Endodermal cell (in vitro differentiated cells): ENCODE data around the gene COL24A1. TPM values are rescaled to one million over a fixed set of nuclear protein-coding genes. Genes with fewer than 3 reads are reported as not detected.
A peak's percentile ranks its signal among the peaks of the same experiment; 100 is the strongest.
"Not testable (repeated sequence)": the region's sequence is repeated elsewhere in the genome, so short reads cannot be mapped to it uniquely, and the experiment has no call there.

Experiments used
- DNase-seq: peaks from one replicate; pipeline ENCODE4 v3.0.0-alpha.2; 2017
- H3K27ac ChIP-seq: 2 replicates; pipeline ENCODE4 v1.5.1; 2013; ENCODE audit warnings: mild to moderate bottlenecking, low read depth, low read length, moderate library complexity
- H3K27me3 ChIP-seq: 2 replicates; pipeline ENCODE4 v1.6.1; 2013; ENCODE audit warnings: mild to moderate bottlenecking, low read length, moderate library complexity; ENCODE audit not compliant: insufficient read depth, control insufficient read depth, poor library complexity, severe bottlenecking
- H3K36me3 ChIP-seq: 2 replicates; pipeline ENCODE4 v1.7.0; 2013; ENCODE audit warnings: mild to moderate bottlenecking, low read length, moderate library complexity; ENCODE audit not compliant: control insufficient read depth, insufficient read depth
- H3K4me1 ChIP-seq: one replicate; pipeline ENCODE4 v1.7.0; 2013; ENCODE audit warnings: low read length; ENCODE audit not compliant: control insufficient read depth, insufficient read depth
- H3K4me3 ChIP-seq: 2 replicates; pipeline ENCODE4 v1.5.1; 2013; ENCODE audit warnings: mild to moderate bottlenecking, low read length, moderate library complexity
- H3K9ac ChIP-seq: 2 replicates; pipeline ENCODE4 v1.6.1; 2013; ENCODE audit warnings: mild to moderate bottlenecking, low read length, moderate library complexity; ENCODE audit not compliant: poor library complexity, severe bottlenecking; ENCODE audit errors: extremely low read depth
- H3K9me3 ChIP-seq: 2 replicates; pipeline ENCODE4 v1.6.1; 2013; ENCODE audit warnings: mild to moderate bottlenecking, low read length, moderate library complexity; ENCODE audit not compliant: control insufficient read depth
- H3K27ac Mint-ChIP-seq: 2 replicates; pipeline ENCODE4 v1.8.0; 2020; ENCODE audit warnings: mixed read lengths
- H3K27me3 Mint-ChIP-seq: 2 replicates; pipeline ENCODE4 v1.8.0; 2021; ENCODE audit warnings: mild to moderate bottlenecking, mixed read lengths; ENCODE audit not compliant: insufficient read depth
- H3K36me3 Mint-ChIP-seq: 2 replicates; pipeline ENCODE4 v1.8.0; 2020; ENCODE audit warnings: low read depth, mixed read lengths
- H3K4me1 Mint-ChIP-seq: 2 replicates; pipeline ENCODE4 v1.8.0; 2020; ENCODE audit warnings: mixed read lengths
- H3K4me3 Mint-ChIP-seq: 2 replicates; pipeline ENCODE4 v1.8.0; 2020; ENCODE audit warnings: mild to moderate bottlenecking, moderate library complexity, mixed read lengths
- H3K9me3 Mint-ChIP-seq: 2 replicates; pipeline ENCODE4 v1.8.0; 2020; ENCODE audit warnings: mild to moderate bottlenecking, mixed read lengths
- WGBS, 2 experiments: methylation state at CpG; one replicate each; pipeline versions ENCODE4 v1.1.5 to v1.1.7; 2013; ENCODE audit warnings: missing lambda C conversion rate in 2 of 2, mixed read lengths in 1 of 2; ENCODE audit not compliant: insufficient coverage in 1 of 2, insufficient read length in 1 of 2; 5-methylcytosine and 5-hydroxymethylcytosine counted together
- total RNA-seq, 2 donors: library from RNA; stranded (reverse); fragmentation: NEBNext Ultra II Directional in 1 of 2; extraction: Animal tissue kit (Norgen Biotek cat#: 25700) in 1 of 2; gene quantifications; 2 replicates in 1 of 2; 3 replicates in 1 of 2; pipeline ENCODE4 v1.2.1, GENCODE V29; 2021
- TF ChIP-seq, protein P1 (sequence below): fragments of 200-600 bp; sonication (generic); conservative IDR thresholded peaks from 2 replicates; pipeline ENCODE4 v1.5.0; 2021; ENCODE audit warnings: antibody characterized with exemption, mild to moderate bottlenecking

COL24A1 gene
- total RNA-seq, 2 donors from 2014 or later = 0.84 to 0.95 TPM

- Mint-ChIP-seq H3K27me3 (no peaks in the 10 kb centered on the region), H3K9me3 (no peaks in the 10 kb centered on the region), H3K4me3 (no peak overlapping the region), H3K27ac (no peak overlapping the region), H3K4me1 (no peaks in the 10 kb centered on the region), H3K36me3 (no peaks in the 10 kb centered on the region)
- no peak for DNase-seq
- Histone ChIP-seq H3K4me3 (no peak overlapping the region), H3K27ac (no peak overlapping the region), H3K4me1 (no peaks in the 10 kb centered on the region), H3K27me3 (peaks cover 5% of the 10 kb centered on the region), H3K36me3 (no peaks in the 10 kb centered on the region), H3K9ac (no peak overlapping the region), H3K9me3 (no peaks in the 10 kb centered on the region)
- TF ChIP-seq, protein P1, sequence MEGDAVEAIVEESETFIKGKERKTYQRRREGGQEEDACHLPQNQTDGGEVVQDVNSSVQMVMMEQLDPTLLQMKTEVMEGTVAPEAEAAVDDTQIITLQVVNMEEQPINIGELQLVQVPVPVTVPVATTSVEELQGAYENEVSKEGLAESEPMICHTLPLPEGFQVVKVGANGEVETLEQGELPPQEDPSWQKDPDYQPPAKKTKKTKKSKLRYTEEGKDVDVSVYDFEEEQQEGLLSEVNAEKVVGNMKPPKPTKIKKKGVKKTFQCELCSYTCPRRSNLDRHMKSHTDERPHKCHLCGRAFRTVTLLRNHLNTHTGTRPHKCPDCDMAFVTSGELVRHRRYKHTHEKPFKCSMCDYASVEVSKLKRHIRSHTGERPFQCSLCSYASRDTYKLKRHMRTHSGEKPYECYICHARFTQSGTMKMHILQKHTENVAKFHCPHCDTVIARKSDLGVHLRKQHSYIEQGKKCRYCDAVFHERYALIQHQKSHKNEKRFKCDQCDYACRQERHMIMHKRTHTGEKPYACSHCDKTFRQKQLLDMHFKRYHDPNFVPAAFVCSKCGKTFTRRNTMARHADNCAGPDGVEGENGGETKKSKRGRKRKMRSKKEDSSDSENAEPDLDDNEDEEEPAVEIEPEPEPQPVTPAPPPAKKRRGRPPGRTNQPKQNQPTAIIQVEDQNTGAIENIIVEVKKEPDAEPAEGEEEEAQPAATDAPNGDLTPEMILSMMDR = no peak
- WGBS, 2 experiments = 95 to 100% methylated on average over 2 to 3 of the region's 3 CpGs
These were observed 70.7 kb downstream of the COL24A1 start for GRCh38 chr1:86085741-86086409.

- Mint-ChIP-seq H3K27me3 (no peaks in the 10 kb centered on the region), H3K4me3 (no peak overlapping the region), H3K36me3 (no peaks in the 10 kb centered on the region), H3K4me1 (no peaks in the 10 kb centered on the region), H3K27ac (no peak overlapping the region), H3K9me3 (no peaks in the 10 kb centered on the region)
- Histone ChIP-seq H3K9me3 (no peaks in the 10 kb centered on the region), H3K4me1 (no peaks in the 10 kb centered on the region), H3K36me3 (no peaks in the 10 kb centered on the region), H3K27ac (no peak overlapping the region), H3K4me3 (no peak overlapping the region), H3K27me3 (peaks cover 5% of the 10 kb centered on the region), H3K9ac (no peak overlapping the region)
- TF ChIP-seq, protein P1 = no peak
- DNase-seq = no peak
These were observed 71.6 kb downstream of the COL24A1 start for GRCh38 chr1:86084998-86085397.

- H3K9ac ChIP-seq = no peak overlapping the region
- H3K4me3 Mint-ChIP-seq = no peak overlapping the region
- no peak overlapping the region for H3K4me3 ChIP-seq
- H3K9me3 ChIP-seq = no peaks in the 10 kb centered on the region
- H3K27ac ChIP-seq = no peak overlapping the region
- no peaks in the 10 kb centered on the region for H3K4me1 ChIP-seq
- TF ChIP-seq, protein P1 = peak; percentile 63
- no peaks in the 10 kb centered on the region for H3K36me3 Mint-ChIP-seq
- no peaks in the 10 kb centered on the region for H3K4me1 Mint-ChIP-seq
- H3K27me3 ChIP-seq = peaks cover 5% of the 10 kb centered on the region
- no peak for DNase-seq
- no peaks in the 10 kb centered on the region for H3K36me3 ChIP-seq
- no peaks in the 10 kb centered on the region for H3K27me3 Mint-ChIP-seq
- H3K9me3 Mint-ChIP-seq = no peaks in the 10 kb centered on the region
- no peak overlapping the region for H3K27ac Mint-ChIP-seq
These were observed 74.4 kb downstream of the COL24A1 start for GRCh38 chr1:86082183-86082582.

DNA sequence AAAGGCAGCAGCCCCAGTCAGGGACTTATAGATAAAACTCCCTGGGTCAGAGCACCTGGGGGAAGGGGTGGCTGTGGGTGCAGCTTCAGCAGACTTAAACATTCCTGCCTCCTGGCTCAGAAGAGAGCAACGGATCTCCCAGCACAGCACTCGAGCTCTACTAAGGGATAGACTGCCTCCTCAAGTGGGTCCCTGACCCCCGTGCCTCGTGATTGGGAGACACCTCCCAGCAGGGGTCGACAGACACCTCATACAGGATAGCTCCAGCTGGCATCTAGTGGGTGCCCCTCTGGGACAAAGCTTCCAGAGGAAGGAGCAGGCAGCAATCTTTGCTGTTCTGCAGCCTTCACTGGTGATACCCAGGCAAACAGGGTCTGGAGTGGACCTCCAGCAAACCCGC, 84.1 kb downstream of the COL24A1 start:
- H3K4me3 Mint-ChIP-seq = not testable (repeated sequence)

GRCh38 chr1:86071870-86072269, 84.7 kb downstream of the COL24A1 start:
- not testable (repeated sequence) for H3K4me1 Mint-ChIP-seq, H3K9me3 Mint-ChIP-seq, H3K36me3 ChIP-seq, H3K36me3 Mint-ChIP-seq, H3K9ac ChIP-seq, H3K27ac ChIP-seq, H3K27me3 ChIP-seq, H3K9me3 ChIP-seq, H3K27ac Mint-ChIP-seq, H3K27me3 Mint-ChIP-seq, DNase-seq, H3K4me3 Mint-ChIP-seq, H3K4me3 ChIP-seq, H3K4me1 ChIP-seq
- WGBS, 2 experiments = 93 to 100% methylated on average over 3 to 6 of the region's 6 CpGs

More for the DNA sequence above, 84.1 kb downstream of the COL24A1 start:
- H3K9ac ChIP-seq, H3K4me1 Mint-ChIP-seq, H3K36me3 ChIP-seq, H3K27me3 ChIP-seq, H3K27me3 Mint-ChIP-seq, H3K4me3 ChIP-seq, H3K9me3 ChIP-seq, H3K4me1 ChIP-seq, H3K27ac Mint-ChIP-seq, H3K27ac ChIP-seq, DNase-seq, H3K36me3 Mint-ChIP-seq, H3K9me3 Mint-ChIP-seq: not testable (repeated sequence)
- WGBS, 2 experiments = 88% methylated on average over 6 of the region's 6 CpGs; no CpG with 5 or more reads in 1 of the 2 experiments
